T-helper 1 cell (primary cell): Measurements from ENCODE around the gene RHCG.

Experiments used
- DNase-seq, 5 donors: peaks; one replicate each; pipeline ENCODE4 v3.0.0-alpha.2; 2012 to 2020
- total RNA-seq, 4 donors: gene quantifications; one replicate each; lab custom pipeline; 2026; lab: John Stamatoyannopoulos, UW

The RHCG gene
- total RNA-seq = 0 reads per million in 4 donors

GRCh38 chr15:89496155-89497098 is at the start of gene RHCG:
TSS of gene RHCG (minus strand) at chr15:89496583. CDS start at chr15:89496544, 39 bp downstream.
- peak in 1 of 5 donors; percentile 22 for DNase-seq

GRCh38 chr15:89543389-89543788 is 47.0 kb upstream of the RHCG start:
- DNase-seq = no peak

- DNase-seq = no peak
Measured at GRCh38 chr15:89542369-89542768, 46.0 kb upstream of the RHCG start.

GRCh38 chr15:89539027-89539426 is 42.6 kb upstream of the RHCG start:
- DNase-seq = no peak

- no peak for DNase-seq
Measured at GRCh38 chr15:89533861-89534544, 37.6 kb upstream of the RHCG start.

GRCh38 chr15:89531796-89532537 is 35.6 kb upstream of the RHCG start:
- no peak for DNase-seq

GRCh38 chr15:89530976-89531375 is 34.6 kb upstream of the RHCG start:
- DNase-seq = no peak

- no peak for DNase-seq
Measured at GRCh38 chr15:89528757-89529352, 32.5 kb upstream of the RHCG start.

GRCh38 chr15:89526601-89527441 is 30.4 kb upstream of the RHCG start:
- no peak for DNase-seq

GRCh38 chr15:89526181-89526580 is 29.8 kb upstream of the RHCG start:
- DNase-seq = no peak

GRCh38 chr15:89524184-89524583 is 27.8 kb upstream of the RHCG start:
- no peak for DNase-seq

GRCh38 chr15:89523101-89523500 is 26.7 kb upstream of the RHCG start:
- DNase-seq = no peak

- no peak for DNase-seq
Measured at GRCh38 chr15:89521605-89522004, 25.2 kb upstream of the RHCG start.

- no peak for DNase-seq
Measured at GRCh38 chr15:89515477-89515876, 19.1 kb upstream of the RHCG start.

- DNase-seq = no peak
Measured at GRCh38 chr15:89514596-89515406, 18.4 kb upstream of the RHCG start.

- DNase-seq = no peak
Measured at GRCh38 chr15:89514186-89514585, 17.8 kb upstream of the RHCG start.

GRCh38 chr15:89513284-89513683 is 16.9 kb upstream of the RHCG start:
- no peak for DNase-seq

GRCh38 chr15:89512631-89513030 is 16.2 kb upstream of the RHCG start:
- DNase-seq = no peak

GRCh38 chr15:89506026-89506686 is 9.8 kb upstream of the RHCG start:
- DNase-seq = no peak

GRCh38 chr15:89504166-89504565 is 7.8 kb upstream of the RHCG start:
- no peak for DNase-seq
